ENCODE data around the gene DNAH17. TPM values are rescaled to one million over a fixed set of nuclear protein-coding genes. Genes with fewer than 3 reads are reported as not detected.

The DNAH17 gene
- total RNA-seq, 4 donors from 2014 or later = 0.89 to 15.4 (median 3.8) TPM

DNA sequence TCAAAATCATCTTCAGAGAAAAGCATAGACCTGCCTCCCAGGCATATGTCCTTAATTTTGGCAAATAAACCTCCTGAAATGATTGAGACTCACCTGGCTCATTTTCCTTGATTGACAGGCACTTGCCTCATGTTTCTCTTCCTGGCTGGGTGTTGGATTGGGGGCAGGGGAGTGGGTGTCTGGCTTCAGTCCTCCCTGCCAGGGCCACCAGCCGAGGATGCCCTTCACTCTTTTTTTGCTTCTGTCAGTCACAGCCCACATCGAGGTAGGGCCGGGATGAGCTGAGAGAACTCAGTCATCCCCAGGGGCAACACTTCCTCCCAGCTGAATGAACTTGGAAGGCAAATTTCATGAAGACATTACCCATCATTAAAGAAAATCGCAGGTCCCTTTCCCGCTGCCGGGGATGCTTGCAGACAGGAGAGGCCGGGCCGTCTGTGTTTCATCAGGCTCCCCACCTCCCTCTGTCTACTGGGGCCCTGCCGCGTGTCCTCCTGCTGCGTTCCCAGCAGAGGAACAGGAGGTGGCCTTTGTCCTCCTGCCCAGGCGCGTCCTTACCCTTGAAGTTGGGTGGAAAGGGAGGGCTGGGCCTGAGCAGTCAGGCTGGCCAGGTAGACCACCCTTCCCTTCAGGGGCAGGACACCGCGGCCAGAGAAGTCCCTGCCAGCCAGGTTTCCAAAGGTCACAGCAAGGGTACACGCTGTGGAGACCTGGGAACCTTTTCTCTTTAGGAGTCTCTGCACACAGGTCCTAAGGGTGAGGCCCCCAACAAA, 11.2 kb upstream of the DNAH17 start:
- DNase-seq (ENCODE audit: low spot score in 2 of 2) = no peak
- H3K4me3 ChIP-seq (ENCODE audit: low read depth, poor library complexity, severe bottlenecking) = no peak overlapping the region
- no peak for TF ChIP-seq POLR2A (IDR thresholded peaks at IDR 0.05)
- TF ChIP-seq, protein P1, sequence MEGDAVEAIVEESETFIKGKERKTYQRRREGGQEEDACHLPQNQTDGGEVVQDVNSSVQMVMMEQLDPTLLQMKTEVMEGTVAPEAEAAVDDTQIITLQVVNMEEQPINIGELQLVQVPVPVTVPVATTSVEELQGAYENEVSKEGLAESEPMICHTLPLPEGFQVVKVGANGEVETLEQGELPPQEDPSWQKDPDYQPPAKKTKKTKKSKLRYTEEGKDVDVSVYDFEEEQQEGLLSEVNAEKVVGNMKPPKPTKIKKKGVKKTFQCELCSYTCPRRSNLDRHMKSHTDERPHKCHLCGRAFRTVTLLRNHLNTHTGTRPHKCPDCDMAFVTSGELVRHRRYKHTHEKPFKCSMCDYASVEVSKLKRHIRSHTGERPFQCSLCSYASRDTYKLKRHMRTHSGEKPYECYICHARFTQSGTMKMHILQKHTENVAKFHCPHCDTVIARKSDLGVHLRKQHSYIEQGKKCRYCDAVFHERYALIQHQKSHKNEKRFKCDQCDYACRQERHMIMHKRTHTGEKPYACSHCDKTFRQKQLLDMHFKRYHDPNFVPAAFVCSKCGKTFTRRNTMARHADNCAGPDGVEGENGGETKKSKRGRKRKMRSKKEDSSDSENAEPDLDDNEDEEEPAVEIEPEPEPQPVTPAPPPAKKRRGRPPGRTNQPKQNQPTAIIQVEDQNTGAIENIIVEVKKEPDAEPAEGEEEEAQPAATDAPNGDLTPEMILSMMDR (IDR thresholded peaks at IDR 0.05) = no peak
- intact Hi-C loops (cut with DNase I; ENCODE audit: low total_unique reads) = no loop called here
- 74 to 85% methylated on average over 16 of the region's 16 CpGs for WGBS, 2 donors

DNA sequence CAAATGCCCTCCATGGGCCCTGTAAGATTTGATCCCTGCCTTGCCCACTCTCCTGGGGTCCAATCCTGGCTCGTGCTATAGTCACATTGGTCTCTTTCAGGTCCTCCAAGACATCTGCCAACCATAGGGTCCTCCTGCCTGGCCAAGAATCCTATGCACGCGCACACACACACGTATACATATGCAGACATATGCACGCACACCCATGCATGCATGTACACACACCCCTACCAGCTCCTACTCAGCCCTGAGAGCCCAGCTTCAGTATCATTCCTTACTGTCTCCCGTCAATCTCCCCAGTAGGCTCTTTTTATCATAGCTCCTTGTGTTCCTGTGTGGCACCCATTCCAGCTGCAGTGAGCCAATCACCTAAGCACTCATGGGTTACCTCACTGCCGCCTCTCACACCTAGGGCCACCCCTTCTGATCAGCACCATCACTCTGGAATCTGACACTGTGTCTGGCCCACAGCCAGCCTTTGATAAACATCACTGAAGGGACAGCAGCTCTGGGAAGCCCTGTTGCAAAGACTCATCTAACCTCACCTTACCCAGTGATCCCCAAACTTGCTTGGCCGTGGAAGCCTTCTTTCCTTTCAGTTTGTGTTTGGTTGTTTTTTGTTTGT, 7.9 kb upstream of the DNAH17 start:
- intact Hi-C loops (cut with DNase I; ENCODE audit: low total_unique reads) = no loop called here
- DNase-seq (ENCODE audit: low spot score in 2 of 2) = no peak
- no peak overlapping the region for H3K4me3 ChIP-seq (ENCODE audit: low read depth, poor library complexity, severe bottlenecking)
- 88 to 90% methylated on average over 8 of the region's 8 CpGs for WGBS, 2 donors
- TF ChIP-seq, protein P1 (IDR thresholded peaks at IDR 0.05) = no peak
- TF ChIP-seq POLR2A (IDR thresholded peaks at IDR 0.05) = no peak

DNA sequence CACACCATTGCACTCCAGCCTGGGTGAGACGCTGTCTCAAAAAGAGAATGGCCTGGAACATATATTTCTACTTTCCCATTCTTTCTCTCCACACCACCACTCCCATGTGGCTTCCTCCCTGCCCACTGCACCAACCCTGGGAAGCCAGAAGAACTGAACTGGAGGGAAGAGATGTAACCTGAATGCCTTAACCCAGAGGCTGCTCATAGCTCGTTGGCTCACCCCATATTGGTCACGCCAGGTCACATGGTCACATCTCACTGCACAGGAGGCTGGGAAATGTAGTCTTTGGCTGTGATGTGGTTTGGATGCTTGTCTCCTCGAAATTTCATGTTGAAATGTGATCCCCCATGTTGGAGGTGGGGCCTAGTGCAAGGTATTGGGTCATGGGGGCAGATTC, 5.9 kb upstream of the DNAH17 start:
- intact Hi-C loops (cut with DNase I; ENCODE audit: low total_unique reads) = no loop called here
- WGBS, 2 donors = 51 to 57% methylated on average over 4 of the region's 4 CpGs
- no peak overlapping the region for H3K4me3 ChIP-seq (ENCODE audit: low read depth, poor library complexity, severe bottlenecking)
- DNase-seq (ENCODE audit: low spot score in 2 of 2) = no peak
- TF ChIP-seq, protein P1 (IDR thresholded peaks at IDR 0.05) = no peak
- TF ChIP-seq POLR2A (IDR thresholded peaks at IDR 0.05) = no peak

DNA sequence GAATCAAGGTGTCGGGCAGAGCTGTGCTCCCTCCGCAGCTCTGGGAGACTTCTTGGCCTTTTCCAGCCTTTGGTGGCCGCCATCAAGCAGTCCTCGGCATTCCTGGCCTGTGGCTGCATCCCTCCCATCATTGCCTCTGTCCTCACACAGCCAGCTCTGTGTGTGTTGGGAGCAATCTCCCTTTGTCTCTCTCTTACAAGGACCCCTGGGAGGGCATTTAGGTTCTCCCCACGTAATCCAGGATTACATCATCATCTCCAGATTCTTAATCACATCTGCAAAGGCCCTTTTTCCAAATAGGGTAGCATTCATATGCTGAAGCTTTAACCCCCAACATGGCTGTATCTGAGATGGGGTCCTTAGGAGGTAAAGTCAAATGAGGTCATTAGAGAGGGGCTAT, 4.1 kb upstream of the DNAH17 start:
- WGBS, 2 donors = 87 to 93% methylated on average over 5 of the region's 5 CpGs
- TF ChIP-seq, protein P1 (IDR thresholded peaks at IDR 0.05) = no peak
- TF ChIP-seq POLR2A (IDR thresholded peaks at IDR 0.05) = no peak
- intact Hi-C loops (cut with DNase I; ENCODE audit: low total_unique reads) = no loop called here
- no peak for DNase-seq (ENCODE audit: low spot score in 2 of 2)
- H3K4me3 ChIP-seq (ENCODE audit: low read depth, poor library complexity, severe bottlenecking) = no peak overlapping the region

DNA sequence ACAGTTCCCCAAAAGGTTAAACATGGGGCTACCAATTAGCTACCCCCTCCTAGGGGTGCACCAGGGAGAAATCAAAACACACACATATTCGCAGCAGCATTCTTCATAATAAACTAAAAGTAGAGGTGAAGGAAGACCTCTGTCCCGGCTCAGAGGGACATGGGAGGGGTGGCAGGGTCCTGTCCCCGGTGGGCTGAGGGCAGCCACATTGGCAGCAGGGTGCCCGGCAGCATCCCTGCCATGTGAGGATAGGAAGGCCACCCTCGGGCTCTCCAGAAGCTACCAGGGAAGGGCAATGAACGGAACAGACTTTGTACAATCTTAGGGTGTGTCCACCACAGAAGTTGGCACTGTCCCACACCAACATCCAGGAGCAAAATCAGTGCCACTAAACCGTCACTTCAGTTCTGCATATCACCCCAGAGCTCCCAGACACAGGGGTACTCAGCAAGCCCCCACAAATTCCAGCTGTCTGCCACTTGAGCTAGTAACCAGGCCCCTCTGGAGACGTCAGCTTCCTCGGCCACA, 3.1 kb upstream of the DNAH17 start:
- WGBS, 2 donors = 52 to 60% methylated on average over 9 of the region's 9 CpGs
- no peak for DNase-seq (ENCODE audit: low spot score in 2 of 2)
- no peak overlapping the region for H3K4me3 ChIP-seq (ENCODE audit: low read depth, poor library complexity, severe bottlenecking)
- intact Hi-C loops (cut with DNase I; ENCODE audit: low total_unique reads) = no loop called here
- TF ChIP-seq POLR2A (IDR thresholded peaks at IDR 0.05) = no peak
- TF ChIP-seq, protein P1 (IDR thresholded peaks at IDR 0.05) = no peak

Data from lower leg skin (tissue), 4 donors.